H9 (cell line): ENCODE results near the gene BRD3OS. TPM values are rescaled to one million over a fixed set of nuclear protein-coding genes. Genes with fewer than 3 reads are reported as not detected.

Experiments used
- DNase-seq: peaks from one replicate; pipeline ENCODE4 v3.0.0-alpha.2; 2017
- H2AFZ ChIP-seq: one replicate; pipeline ENCODE4 v1.6.1; 2013; ENCODE audit warnings: mild to moderate bottlenecking, low read length, control low read depth, moderate library complexity
- H2AK5ac ChIP-seq: 2 replicates; pipeline ENCODE4 v1.6.1; 2013; ENCODE audit warnings: low read length, control low read depth, mixed read lengths; ENCODE audit not compliant: insufficient read length
- H2BK120ac ChIP-seq: one replicate; pipeline ENCODE4 v1.6.1; 2013; ENCODE audit warnings: low read depth, mild to moderate bottlenecking, low read length, control low read depth, inconsistent platforms; ENCODE audit not compliant: poor library complexity, severe bottlenecking
- H2BK12ac ChIP-seq: 2 replicates; pipeline ENCODE4 v1.6.1; 2013; ENCODE audit warnings: low read length, control low read depth, mixed read lengths, low read depth; ENCODE audit not compliant: insufficient read length
- H2BK15ac ChIP-seq: 2 replicates; pipeline ENCODE4 v1.6.1; 2013; ENCODE audit warnings: low read depth, low read length, control low read depth
- H2BK20ac ChIP-seq: one replicate; pipeline ENCODE4 v1.6.1; 2013; ENCODE audit warnings: low read depth, mild to moderate bottlenecking, low read length, control low read depth, inconsistent platforms; ENCODE audit not compliant: poor library complexity, severe bottlenecking
- H2BK5ac ChIP-seq: 2 replicates; pipeline ENCODE4 v1.6.1; 2013; ENCODE audit warnings: low read length, control low read depth, mixed read lengths; ENCODE audit not compliant: insufficient read length
- H3K14ac ChIP-seq: 2 replicates; pipeline ENCODE4 v1.6.1; 2013; ENCODE audit warnings: low read length, control low read depth; ENCODE audit not compliant: insufficient read depth
- H3K18ac ChIP-seq: 2 replicates; pipeline ENCODE4 v1.6.1; 2013; ENCODE audit warnings: low read depth, mild to moderate bottlenecking, mixed read lengths, low read length, control low read depth; ENCODE audit not compliant: insufficient read length
- H3K23ac ChIP-seq: 2 replicates; pipeline ENCODE4 v1.6.1; 2013; ENCODE audit warnings: low read length, control low read depth, mixed read lengths, low read depth; ENCODE audit not compliant: insufficient read length
- H3K23me2 ChIP-seq: 2 replicates; pipeline ENCODE4 v1.6.1; 2013; ENCODE audit warnings: low read depth, mild to moderate bottlenecking, mixed read lengths, low read length, control low read depth; ENCODE audit not compliant: insufficient read length, poor library complexity, severe bottlenecking
- H3K27ac ChIP-seq: 2 replicates; pipeline ENCODE4 v1.5.1; 2013; ENCODE audit warnings: low read length, control low read depth, mixed read lengths, low read depth; ENCODE audit not compliant: insufficient read length
- H3K27me3 ChIP-seq: 2 replicates; pipeline ENCODE4 v1.6.1; 2013; ENCODE audit warnings: low read length, control low read depth, inconsistent platforms; ENCODE audit not compliant: insufficient read depth
- H3K4ac ChIP-seq: 2 replicates; pipeline ENCODE4 v1.6.1; 2013; ENCODE audit warnings: low read depth, mild to moderate bottlenecking, control low read depth, inconsistent platforms, low read length, moderate library complexity
- H3K4me1 ChIP-seq: 2 replicates; pipeline ENCODE4 v1.6.1; 2013; ENCODE audit warnings: low read length, control low read depth, inconsistent platforms; ENCODE audit not compliant: insufficient read depth
- H3K4me2 ChIP-seq: 2 replicates; pipeline ENCODE4 v1.6.1; 2013; ENCODE audit warnings: low read length, control low read depth, mixed read lengths; ENCODE audit not compliant: insufficient read length, insufficient read depth
- H3K56ac ChIP-seq: 2 replicates; pipeline ENCODE4 v1.6.1; 2013; ENCODE audit warnings: low read depth, mild to moderate bottlenecking, mixed read lengths, low read length, control low read depth; ENCODE audit not compliant: insufficient read length
- H3K79me1 ChIP-seq: 2 replicates; pipeline ENCODE4 v1.6.1; 2013; ENCODE audit warnings: low read depth, mild to moderate bottlenecking, moderate library complexity, low read length, control low read depth, inconsistent platforms; ENCODE audit not compliant: insufficient read depth, poor library complexity, severe bottlenecking
- H3K79me2 ChIP-seq: 2 replicates; pipeline ENCODE4 v1.6.1; 2013; ENCODE audit warnings: low read length, control low read depth, inconsistent platforms; ENCODE audit not compliant: insufficient read depth
- H3K9ac ChIP-seq: 2 replicates; pipeline ENCODE4 v1.6.1; 2013; ENCODE audit warnings: low read length, control low read depth, mixed read lengths; ENCODE audit not compliant: insufficient read length; ENCODE audit errors: extremely low read depth
- H3K9me3 ChIP-seq: one replicate; pipeline ENCODE4 v1.6.1; 2013; ENCODE audit warnings: low read depth, low read length, inconsistent platforms; ENCODE audit not compliant: control insufficient read depth
- H3T11ph ChIP-seq: one replicate; pipeline ENCODE4 v1.6.1; 2013; ENCODE audit warnings: mild to moderate bottlenecking, low read length, control low read depth, inconsistent platforms
- H4K20me1 ChIP-seq: one replicate; pipeline ENCODE4 v1.6.1; 2013; ENCODE audit not compliant: control insufficient read depth, insufficient read length, insufficient read depth
- H4K5ac ChIP-seq: 2 replicates; pipeline ENCODE4 v1.6.1; 2013; ENCODE audit warnings: low read depth, mild to moderate bottlenecking, mixed read lengths, low read length, control low read depth; ENCODE audit not compliant: insufficient read length
- H4K8ac ChIP-seq: replicated peaks from 2 replicates; pipeline ENCODE4 v1.6.1; 2013; ENCODE audit warnings: low read length, control low read depth, mixed read lengths, low read depth; ENCODE audit not compliant: insufficient read length
- H4K91ac ChIP-seq: 2 replicates; pipeline ENCODE4 v1.6.1; 2013; ENCODE audit warnings: low read depth, mild to moderate bottlenecking, moderate library complexity, mixed read lengths, low read length, control low read depth; ENCODE audit not compliant: insufficient read length
- H3K27ac Mint-ChIP-seq, 3 experiments: 2 replicates in 2 of 3; 3 replicates in 1 of 3; pipeline ENCODE4 v1.8.0; 2020 to 2021; ENCODE audit warnings: mixed read lengths in 3 of 3, mild to moderate bottlenecking in 1 of 3, moderate library complexity in 1 of 3
- H3K27me3 Mint-ChIP-seq: 2 replicates; pipeline ENCODE4 v1.8.0; 2021; ENCODE audit warnings: low read depth, mild to moderate bottlenecking, moderate library complexity, mixed read lengths
- H3K36me3 Mint-ChIP-seq, 3 experiments: 2 replicates in 2 of 3; 3 replicates in 1 of 3; pipeline ENCODE4 v1.8.0; 2020 to 2021; ENCODE audit warnings: low read depth in 3 of 3, mixed read lengths in 3 of 3; ENCODE audit not compliant: insufficient read depth in 1 of 3
- H3K4me1 Mint-ChIP-seq, 2 experiments: 2 replicates each; pipeline ENCODE4 v1.8.0; 2020; ENCODE audit warnings: mixed read lengths in 2 of 2
- H3K4me3 Mint-ChIP-seq, 2 experiments: 2 replicates in 1 of 2; 3 replicates in 1 of 2; pipeline ENCODE4 v1.8.0; 2020 to 2021; ENCODE audit warnings: mild to moderate bottlenecking in 2 of 2, mixed read lengths in 2 of 2, moderate library complexity in 1 of 2
- H3K9me3 Mint-ChIP-seq, 2 experiments: 2 replicates in 1 of 2; 3 replicates in 1 of 2; pipeline ENCODE4 v1.8.0; 2020; ENCODE audit warnings: mild to moderate bottlenecking in 2 of 2, mixed read lengths in 2 of 2, moderate library complexity in 1 of 2
- CTCF ChIP-seq: fragments of 200-600 bp; sonication (generic); conservative IDR thresholded peaks from 3 replicates; pipeline ENCODE4 v1.8.0; 2021; ENCODE audit warnings: antibody characterized with exemption, mild to moderate bottlenecking
- WGBS: extraction: QIAGEN DNeasy Blood & Tissue Kit; methylation state at CpG from one replicate; pipeline ENCODE4 v1.1.7; 2013; ENCODE audit warnings: missing lambda C conversion rate, low lambda C conversion rate, mixed read lengths; ENCODE audit not compliant: insufficient read length; ENCODE audit errors: extremely low coverage; 5-methylcytosine and 5-hydroxymethylcytosine counted together
- total RNA-seq: library from RNA; stranded (reverse); gene quantifications from 2 replicates; pipeline ENCODE4 v1.2.1, GENCODE V29; 2021

The BRD3OS gene
- total RNA-seq, 1 experiment from 2014 or later, result 16.4 TPM

DNA sequence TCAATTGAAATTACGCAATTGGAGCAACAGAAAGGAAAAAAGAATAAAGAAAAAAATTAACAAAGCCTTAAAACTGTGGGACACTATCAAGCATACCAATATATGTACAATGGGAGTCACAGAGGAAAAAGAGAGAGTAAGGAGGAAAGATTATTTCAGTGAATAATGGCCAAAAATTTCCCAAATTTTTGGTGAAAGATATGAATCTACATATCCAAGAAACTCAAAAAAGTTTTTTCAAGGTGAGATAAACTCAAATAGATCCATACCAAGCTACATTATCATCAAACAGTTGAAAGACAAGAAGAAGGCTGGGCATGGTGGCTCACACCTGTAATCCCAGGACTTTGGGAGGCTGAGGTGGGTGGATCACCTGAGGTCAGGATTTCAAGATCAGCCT, 51.4 kb downstream of the BRD3OS start:
- Histone ChIP-seq H3K9me3 (peaks cover 9% of the 10 kb centered on the region), H4K20me1 (no peaks in the 10 kb centered on the region), H3K79me1 (no peaks in the 10 kb centered on the region), H3K27me3 (no peaks in the 10 kb centered on the region), H4K8ac (no peak overlapping the region), H3K9ac (no peak overlapping the region), H3K14ac (no peak overlapping the region), H3K4ac (no peak overlapping the region), H3K79me2 (no peaks in the 10 kb centered on the region), H2BK5ac (no peak overlapping the region), H3T11ph (no peak overlapping the region), H3K23ac (no peak overlapping the region), H2BK20ac (no peak overlapping the region), H3K4me1 (no peaks in the 10 kb centered on the region), H2AK5ac (no peak overlapping the region), H2BK120ac (no peak overlapping the region), H4K5ac (no peak overlapping the region), H2BK15ac (no peak overlapping the region), H2AFZ (no peak overlapping the region), H3K27ac (no peak overlapping the region), H4K91ac (no peak overlapping the region), H3K23me2 (no peaks in the 10 kb centered on the region), H3K18ac (no peak overlapping the region), H2BK12ac (no peak overlapping the region), H3K56ac (no peak overlapping the region), H3K4me2 (no peak overlapping the region)
- no peak for TF ChIP-seq CTCF
- Mint-ChIP-seq H3K4me1 (no peaks in the 10 kb centered on the region), H3K4me3 (no peak overlapping the region), H3K27ac (no peak overlapping the region), H3K36me3 (peaks cover 9 to 15% (median 10%) of the 10 kb centered on the region in 3 experiments), H3K27me3 (peaks cover 47% of the 10 kb centered on the region), H3K9me3 (peaks cover 38 to 45% of the 10 kb centered on the region in 2 experiments)
- no peak for DNase-seq
- WGBS, result no CpG with 5 or more reads among the region's 1 CpG

Other genes starting within 250 kb of the BRD3OS start
- 58.7 and 58.9 TPM in 2 replicates for gene VAV2, start 33.2 kb upstream of the BRD3OS start, total RNA-seq
- 63.1 and 63.6 TPM in 2 replicates for gene BRD3, start 42.5 kb downstream of the BRD3OS start, total RNA-seq
- 72.3 and 74.0 TPM in 2 replicates for gene WDR5, start 110.6 kb downstream of the BRD3OS start, total RNA-seq
- 132 and 134 TPM in 2 replicates for gene RNU6ATAC, start 139.1 kb downstream of the BRD3OS start, total RNA-seq